ENCODE measurements around the gene YTHDC2. TPM values are rescaled to one million over a fixed set of nuclear protein-coding genes. Genes with fewer than 3 reads are reported as not detected.
A peak's percentile ranks its signal among the peaks of the same experiment; 100 is the strongest.

The YTHDC2 gene
- total and polyA plus RNA-seq, 8 donors = 3.8 to 78.0 (median 22.9) TPM

GRCh38 chr5:113606298-113607134 lies 93.0 kb downstream of the YTHDC2 start:
- H3K27me3 ChIP-seq = peaks cover 0 to 23% (median 0%) of the 10 kb centered on the region in 3 donors
- H3K27ac ChIP-seq = no peak overlapping the region
- peaks cover 0 to 8% (median 0%) of the 10 kb centered on the region in 4 donors for H3K4me1 ChIP-seq
- H3K4me3 ChIP-seq = peak overlapping the region in 1 of 4 donors; percentile 22
- intact Hi-C loops (cut with DNase I; ENCODE audit: low total_unique reads) = no loop called here
- H3K9me3 ChIP-seq = no peaks in the 10 kb centered on the region
- peak in 5 of 7 experiments; percentile 39 to 75 (median 68) for TF ChIP-seq CTCF (IDR thresholded peaks at IDR 0.05)
- TF ChIP-seq POLR2AphosphoS5 (IDR thresholded peaks at IDR 0.05) = no peak
- DNase-seq = peak; percentile 28 to 74
- no peaks in the 10 kb centered on the region for H3K36me3 ChIP-seq
- 31 to 40% (median 33%) methylated on average over 13 of the region's 13 CpGs for WGBS, 5 donors

- intact Hi-C loops (cut with DNase I; ENCODE audit: low total_unique reads) = no loop called here
- TF ChIP-seq POLR2AphosphoS5 (IDR thresholded peaks at IDR 0.05) (no peak), CTCF (IDR thresholded peaks at IDR 0.05) (no peak), EP300 (IDR thresholded peaks at IDR 0.05) (no peak), POLR2A (IDR thresholded peaks at IDR 0.05) (no peak)
- H3K27me3 ChIP-seq = peaks cover 0 to 26% (median 0%) of the 10 kb centered on the region in 3 donors
- whole genome bisulfite sequencing, 5 donors = 61 to 75% (median 70%) methylated on average over 3 of the region's 3 CpGs
- H3K9me3 ChIP-seq = no peaks in the 10 kb centered on the region
- H3K36me3 ChIP-seq = no peaks in the 10 kb centered on the region
- no peak overlapping the region for H3K4me3 ChIP-seq
- no peak overlapping the region for H3K27ac ChIP-seq
- no peak for DNase-seq
- peaks cover 0 to 8% (median 0%) of the 10 kb centered on the region in 4 donors for H3K4me1 ChIP-seq
These were observed 93.9 kb downstream of the YTHDC2 start for GRCh38 chr5:113607361-113607760.

- H3K27me3 ChIP-seq = peaks cover 0 to 30% (median 0%) of the 10 kb centered on the region in 3 donors
- H3K27ac ChIP-seq = no peak overlapping the region
- no peak overlapping the region for H3K4me3 ChIP-seq
- intact Hi-C loops (cut with DNase I; ENCODE audit: low total_unique reads) = no loop called here
- DNase-seq = no peak
- H3K4me1 ChIP-seq = peaks cover 0 to 8% (median 0%) of the 10 kb centered on the region in 4 donors
- 47 to 60% (median 54%) methylated on average over 3 of the region's 3 CpGs for WGBS, 5 donors
- TF ChIP-seq POLR2A (IDR thresholded peaks at IDR 0.05) (no peak), EP300 (IDR thresholded peaks at IDR 0.05) (no peak), CTCF (IDR thresholded peaks at IDR 0.05) (no peak), POLR2AphosphoS5 (IDR thresholded peaks at IDR 0.05) (no peak)
- H3K36me3 ChIP-seq = no peaks in the 10 kb centered on the region
- H3K9me3 ChIP-seq = no peaks in the 10 kb centered on the region
These were observed 94.7 kb downstream of the YTHDC2 start for GRCh38 chr5:113608113-113608596.

- no peak overlapping the region for H3K4me3 ChIP-seq
- TF ChIP-seq CTCF (IDR thresholded peaks at IDR 0.05) (peak in 5 of 7 experiments; percentile 24 to 64 (median 40)), EP300 (IDR thresholded peaks at IDR 0.05) (no peak), POLR2AphosphoS5 (IDR thresholded peaks at IDR 0.05) (no peak), POLR2A (IDR thresholded peaks at IDR 0.05) (no peak)
- peaks cover 0 to 13% (median 0%) of the 10 kb centered on the region in 3 donors for H3K27me3 ChIP-seq
- WGBS, 5 donors = 0 to 3% (median 2%) methylated on average over 4 of the region's 4 CpGs
- no peaks in the 10 kb centered on the region for H3K9me3 ChIP-seq
- no peak overlapping the region for H3K27ac ChIP-seq
- DNase-seq = peak in 1 of 2 donors; percentile 46
- no peaks in the 10 kb centered on the region for H3K4me1 ChIP-seq
- intact Hi-C loops (cut with DNase I; ENCODE audit: low total_unique reads) = no loop called here
- no peaks in the 10 kb centered on the region for H3K36me3 ChIP-seq
These were observed 98.6 kb downstream of the YTHDC2 start for GRCh38 chr5:113612060-113612496.

Measured in stomach (tissue), 9 donors.